HepG2 (cell line): ENCODE measurements around the gene BDNF. TPM values are rescaled to one million over a fixed set of nuclear protein-coding genes. Genes with fewer than 3 reads are reported as not detected.

ENCODE experiments used
- polyA plus RNA-seq, 8 experiments: library from polyadenylated mRNA; depleted of rRNA in 3 of 8; stranded (reverse) in 7 of 8; unstranded in 1 of 8; fragments of >200 nt; fragmentation: Illumina TruSeq in 4 of 8; extraction: Trizol in 4 of 8; gene quantifications; 2 replicates each; pipeline versions ENCODE4 v1.2.1 to v1.2.3, GENCODE V29; 2011 to 2016; ENCODE audit warnings: low read depth in 4 of 8, missing spikeins in 1 of 8, mixed read lengths in 1 of 8; ENCODE audit not compliant: insufficient read depth in 1 of 8
- total RNA-seq, 5 experiments: library from RNA; depleted of rRNA; stranded (reverse); fragments of >200 nt; fragmentation: Illumina TruSeq; extraction: Trizol; gene quantifications; 2 replicates each; pipeline ENCODE4 v1.2.3, GENCODE V29; 2016; ENCODE audit warnings: low read depth in 1 of 5

The BDNF gene
- total and polyA plus RNA-seq, 2 of the 13 experiments (the other 11 are each of a cell fraction or from before 2014, with no cell fraction given), result 0.02 TPM; not detected in 1

Other genes starting within 250 kb of the BDNF start
- gene LGR4, start 227.7 kb downstream of the BDNF start, total RNA-seq (2016; rRNA removed; fragmentation: Illumina TruSeq; extraction: Trizol), result 51.4 and 68.7 TPM in 2 replicates
- gene LGR4, start 227.7 kb downstream of the BDNF start, polyA plus RNA-seq (2011; rRNA removed), result 42.1 and 43.8 TPM in 2 replicates
- 37.2 and 65.8 TPM in 2 replicates for gene LIN7C, start 193.7 kb downstream of the BDNF start, total RNA-seq (2016; rRNA removed; fragmentation: Illumina TruSeq; extraction: Trizol)
- gene LIN7C, start 193.7 kb downstream of the BDNF start, polyA plus RNA-seq (2011; rRNA removed), result 12.7 and 14.8 TPM in 2 replicates